Measurements from ENCODE around the gene DPP6. TPM values are rescaled to one million over a fixed set of nuclear protein-coding genes. Genes with fewer than 3 reads are reported as not detected.

Gene DPP6
- total and polyA plus RNA-seq, 2 experiments from 2014 or later = not detected

GRCh38 chr7:154738216-154738615 is 686.0 kb downstream of the DPP6 start:
- Histone ChIP-seq H3K36me3 (ENCODE audit: insufficient read depth) (peaks cover 5% of the 10 kb centered on the region), H3K27me3 (ENCODE audit: insufficient read depth) (no peaks in the 10 kb centered on the region), H3K79me2 (replicated peaks; ENCODE audit: insufficient read depth) (no peaks in the 10 kb centered on the region), H3K27ac (ENCODE audit: low read depth) (no peak overlapping the region), H3K9me2 (ENCODE audit: insufficient read depth) (no peaks in the 10 kb centered on the region), H3K4me2 (no peak overlapping the region), H4K20me1 (replicated peaks; ENCODE audit: insufficient read depth) (no peaks in the 10 kb centered on the region), H2AFZ (no peak overlapping the region), H3K4me1 (ENCODE audit: insufficient read depth) (no peaks in the 10 kb centered on the region), H3K4me3 (no peak overlapping the region), H3F3A (replicated peaks; ENCODE audit: low read depth) (no peaks in the 10 kb centered on the region)
- DNase-seq (ENCODE audit: low spot score) (no peak), ATAC-seq (no peak)
- no peaks in the 10 kb centered on the region for H3K36me3 Mint-ChIP-seq (ENCODE audit: low read depth)
- H3K27me3 Mint-ChIP-seq (ENCODE audit: insufficient read depth, low read depth, poor library complexity) = peaks cover 3% of the 10 kb centered on the region
- peaks cover 21% of the 10 kb centered on the region for H3K4me1 Mint-ChIP-seq
- H3K9me3 Mint-ChIP-seq = no peaks in the 10 kb centered on the region; the same call in 2 of the 3 replicates
- TF ChIP-seq POLR2AphosphoS5 (IDR thresholded peaks at IDR 0.05; ENCODE audit: low read depth) (no peak), EZH2 (IDR thresholded peaks at IDR 0.05; ENCODE audit: low read depth, unreplicated experiment) (no peak), NANOG (IDR thresholded peaks at IDR 0.05; ENCODE audit: borderline replicate concordance) (no peak), REST (IDR thresholded peaks at IDR 0.05; ENCODE audit: unreplicated experiment) (no peak), EZH2phosphoT487 (IDR thresholded peaks at IDR 0.05; ENCODE audit: unreplicated experiment) (no peak), STAT1 (IDR thresholded peaks at IDR 0.05; ENCODE audit: unreplicated experiment) (no peak), CREB1 (CRISPR knock-in tag; IDR thresholded peaks at IDR 0.05; ENCODE audit: low read depth) (no peak)
- H3K27ac Mint-ChIP-seq = no peak overlapping the region
- H3K4me3 Mint-ChIP-seq = no peak overlapping the region

GRCh38 chr7:154741131-154741530 is 688.9 kb downstream of the DPP6 start:
- Histone ChIP-seq H3K4me1 (ENCODE audit: insufficient read depth) (no peaks in the 10 kb centered on the region), H3K36me3 (ENCODE audit: insufficient read depth) (peaks cover 4% of the 10 kb centered on the region), H3K27ac (ENCODE audit: low read depth) (no peak overlapping the region), H2AFZ (no peak overlapping the region), H3K9me2 (ENCODE audit: insufficient read depth) (no peaks in the 10 kb centered on the region), H3K27me3 (ENCODE audit: insufficient read depth) (no peaks in the 10 kb centered on the region), H4K20me1 (replicated peaks; ENCODE audit: insufficient read depth) (no peaks in the 10 kb centered on the region), H3K4me2 (no peak overlapping the region), H3F3A (replicated peaks; ENCODE audit: low read depth) (no peaks in the 10 kb centered on the region), H3K4me3 (no peak overlapping the region), H3K79me2 (replicated peaks; ENCODE audit: insufficient read depth) (no peaks in the 10 kb centered on the region)
- peaks cover 25% of the 10 kb centered on the region for H3K4me1 Mint-ChIP-seq
- no peaks in the 10 kb centered on the region; the same call in 2 of the 3 replicates for H3K9me3 Mint-ChIP-seq
- H3K27me3 Mint-ChIP-seq (ENCODE audit: insufficient read depth, low read depth, poor library complexity) = no peaks in the 10 kb centered on the region
- no peak overlapping the region for H3K27ac Mint-ChIP-seq
- no peaks in the 10 kb centered on the region for H3K36me3 Mint-ChIP-seq (ENCODE audit: low read depth)
- H3K4me3 Mint-ChIP-seq = no peak overlapping the region
- DNase-seq (ENCODE audit: low spot score) (no peak), ATAC-seq (no peak)
- TF ChIP-seq EZH2 (IDR thresholded peaks at IDR 0.05; ENCODE audit: low read depth, unreplicated experiment) = no peak
- no peak for TF ChIP-seq ZNF331 (CRISPR knock-in tag; IDR thresholded peaks at IDR 0.05; ENCODE audit: low read depth)
- no peak for TF ChIP-seq NANOG (IDR thresholded peaks at IDR 0.05; ENCODE audit: borderline replicate concordance)
- no peak for TF ChIP-seq POLR2AphosphoS5 (IDR thresholded peaks at IDR 0.05; ENCODE audit: low read depth)
- no peak for TF ChIP-seq ETS1 (IDR thresholded peaks at IDR 0.05)
- no peak for TF ChIP-seq ZNF462 (CRISPR knock-in tag; IDR thresholded peaks at IDR 0.05)
